T-cell (primary cell): ENCODE results near the gene CALHM2. TPM values are rescaled to one million over a fixed set of nuclear protein-coding genes. Genes with fewer than 3 reads are reported as not detected.
"Not testable (repeated sequence)": the region's sequence is repeated elsewhere in the genome, so short reads cannot be mapped to it uniquely, and the experiment has no call there.

ENCODE experiments used
- ATAC-seq, 4 experiments: fragments of 200-7000 bp in 3 of 4; fragments of 150-1000 bp in 1 of 4; cut with Tn5 transposase; replicated peaks in 1 of 4; 1 replicate in 3 of 4; 2 replicates in 1 of 4; pipeline ENCODE4 v1.10.0; 2021; ENCODE audit warnings: moderate library complexity in 3 of 4, mild to moderate bottlenecking in 2 of 4, moderate number of reproducible peaks in 1 of 4
- CTCF ChIA-PET, 2 donors: fragments of 300-600 bp; sonication (Branson Sonifier 250); formaldehyde crosslinking; loops; one replicate each; lab custom pipeline; 2022; ENCODE audit warnings: antibody characterized with exemption in 2 of 2; lab: Charles Lee
- POLR2A ChIA-PET, 2 donors: fragments of 300-600 bp; sonication (Branson Sonifier 250); formaldehyde crosslinking; loops; one replicate each; lab custom pipeline; 2022; ENCODE audit warnings: antibody characterized with exemption in 2 of 2; lab: Charles Lee
- DNase-seq, 35 experiments: peaks; one replicate each; pipeline versions ENCODE4 v3.0.0 to v3.0.0-alpha.2; 2013 to 2023
- H3K27ac ChIP-seq: one replicate; pipeline ENCODE4 v1.5.1; 2013; ENCODE audit warnings: low read length
- H3K27me3 ChIP-seq, 2 experiments: replicated peaks in 1 of 2; 1 replicate in 1 of 2; 2 replicates in 1 of 2; pipeline versions ENCODE4 v1.6.1 to v1.7.0; 2013; ENCODE audit warnings: low read length in 1 of 2, mixed read lengths in 1 of 2; ENCODE audit not compliant: control insufficient read depth in 2 of 2, insufficient read depth in 2 of 2; ENCODE audit errors: extremely low read depth in 1 of 2
- H3K36me3 ChIP-seq, 2 donors: 1 replicate in 1 of 2; 2 replicates in 1 of 2; pipeline versions ENCODE4 v1.6.1 to v1.7.0; 2013; ENCODE audit warnings: low read length in 1 of 2; ENCODE audit not compliant: control insufficient read depth in 2 of 2, insufficient read depth in 1 of 2; ENCODE audit errors: extremely low read depth in 1 of 2
- H3K4me1 ChIP-seq, 2 experiments: 1 replicate in 1 of 2; 2 replicates in 1 of 2; pipeline versions ENCODE4 v1.6.1 to v1.7.0; 2013; ENCODE audit warnings: low read length in 2 of 2, mixed read lengths in 1 of 2; ENCODE audit not compliant: insufficient read depth in 2 of 2, control insufficient read depth in 1 of 2; ENCODE audit errors: extremely low read depth in 1 of 2
- H3K4me3 ChIP-seq, 2 donors: 1 replicate in 1 of 2; 2 replicates in 1 of 2; pipeline versions ENCODE4 v1.5.1 to v1.7.0; 2013; ENCODE audit warnings: mild to moderate bottlenecking in 2 of 2, low read length in 1 of 2, moderate library complexity in 1 of 2; ENCODE audit not compliant: control insufficient read depth in 1 of 2; ENCODE audit errors: extremely low read depth in 1 of 2
- H3K9me3 ChIP-seq: 2 replicates; pipeline ENCODE4 v1.7.0; 2013
- H3K27ac Mint-ChIP-seq, 2 donors: one replicate each; pipeline ENCODE4 v1.8.0; 2020 to 2021; ENCODE audit warnings: mild to moderate bottlenecking in 2 of 2, mixed read lengths in 2 of 2
- H3K27me3 Mint-ChIP-seq, 2 donors: one replicate each; pipeline ENCODE4 v1.8.0; 2021 to 2022; ENCODE audit warnings: mixed read lengths in 2 of 2
- H3K36me3 Mint-ChIP-seq: one replicate; pipeline ENCODE4 v1.8.0; 2021; ENCODE audit warnings: mixed read lengths
- H3K4me1 Mint-ChIP-seq, 3 donors: one replicate each; pipeline ENCODE4 v1.8.0; 2020 to 2022; ENCODE audit warnings: mixed read lengths in 3 of 3, mild to moderate bottlenecking in 1 of 3
- H3K4me3 Mint-ChIP-seq, 3 donors: one replicate each; pipeline ENCODE4 v1.8.0; 2020 to 2022; ENCODE audit warnings: mild to moderate bottlenecking in 3 of 3, mixed read lengths in 3 of 3, moderate library complexity in 3 of 3
- H3K9me3 Mint-ChIP-seq, 3 donors: one replicate each; pipeline ENCODE4 v1.8.0; 2020 to 2022; ENCODE audit warnings: mixed read lengths in 3 of 3
- WGBS: methylation state at CpG from one replicate; pipeline ENCODE4 v1.1.5; 2013; ENCODE audit warnings: missing lambda C conversion rate; ENCODE audit not compliant: insufficient coverage; 5-methylcytosine and 5-hydroxymethylcytosine counted together
- total RNA-seq, 35 experiments: library from RNA in 6 of 35; stranded (reverse) in 6 of 35; fragments of 120-200 nt in 1 of 35; gene quantifications; one replicate each; pipeline versions ENCODE4 v1.2.1 to v1.2.4 and lab custom pipeline; 2013 to 2026

The CALHM2 gene
- total RNA-seq, 5 donors from 2014 or later (not counting 1 experiment from before 2014, with no cell fraction given): 8.9 to 76.7 (median 46.8) TPM

DNA sequence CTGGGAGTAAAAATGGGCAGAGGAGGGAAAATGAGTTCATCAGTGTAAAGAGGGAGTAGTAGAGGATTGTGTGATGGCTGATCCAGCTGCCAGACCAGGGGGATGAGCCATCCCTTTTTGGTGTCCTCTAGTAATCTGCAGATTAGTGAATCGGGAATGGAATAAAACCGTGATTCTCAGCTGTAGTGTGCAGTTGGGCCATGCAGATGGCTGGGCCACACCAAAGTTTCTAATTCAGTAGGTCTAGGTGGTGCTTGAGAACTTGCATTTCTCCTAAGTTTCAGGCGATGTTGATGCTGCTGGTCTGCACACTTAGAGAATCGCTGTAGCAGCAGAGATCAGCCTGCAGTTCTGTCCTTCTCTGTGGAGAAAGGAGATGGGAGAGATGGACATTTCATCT lies 33.1 kb downstream of the CALHM2 start:
- H3K4me3 ChIP-seq: no peak overlapping the region
- Mint-ChIP-seq H3K27ac (no peak overlapping the region), H3K27me3 (no peaks in the 10 kb centered on the region), H3K4me1 (no peaks in the 10 kb centered on the region), H3K36me3 (peaks cover 78% of the 10 kb centered on the region), H3K4me3 (no peak overlapping the region), H3K9me3 (no peaks in the 10 kb centered on the region)
- no peaks in the 10 kb centered on the region for H3K4me1 ChIP-seq
- H3K27me3 ChIP-seq: no peaks in the 10 kb centered on the region
- 94% methylated on average over 2 of the region's 4 CpGs for WGBS
- no peak for DNase-seq
- ATAC-seq: no peak
- H3K9me3 ChIP-seq: no peaks in the 10 kb centered on the region
- CTCF ChIA-PET: interaction anchor here (0.6 to 6.9 kb wide), 3 partner anchors 60 to 66 kb away, joined by 3 to 54 read pairs (median 5); no protein-coding TSS in a partner anchor
- H3K36me3 ChIP-seq: peaks cover 34 to 84% of the 10 kb centered on the region in 2 donors
- H3K27ac ChIP-seq: no peak overlapping the region
- POLR2A ChIA-PET: interaction anchor here in 1 of 2 donors (0.6 kb wide), 1 partner anchor 66 kb away, joined by 3 read pairs; no protein-coding TSS in a partner anchor

- H3K36me3 Mint-ChIP-seq: peaks cover 73% of the 10 kb centered on the region
- ATAC-seq (no peak), DNase-seq (no peak)
- ChIA-PET CTCF (interaction anchor here (0.6 to 6.9 kb wide), 10 partner anchors 32 to 575 kb away, joined by 3 to 54 read pairs (median 4); no protein-coding TSS in a partner anchor), POLR2A (interaction anchor here in 1 of 2 donors (0.6 kb wide), 1 partner anchor 465 kb away, joined by 6 read pairs; no protein-coding TSS in a partner anchor)
- Histone ChIP-seq H3K9me3 (no peaks in the 10 kb centered on the region), H3K4me1 (no peaks in the 10 kb centered on the region), H3K27me3 (no peaks in the 10 kb centered on the region), H3K27ac (no peak overlapping the region), H3K4me3 (no peak overlapping the region), H3K36me3 (peaks cover 44 to 87% of the 10 kb centered on the region in 2 donors)
- no peaks in the 10 kb centered on the region for H3K27me3 Mint-ChIP-seq
- H3K4me3 Mint-ChIP-seq: no peak overlapping the region
- no peaks in the 10 kb centered on the region for H3K4me1 Mint-ChIP-seq
- 81% methylated on average over 4 of the region's 5 CpGs for WGBS
- no peaks in the 10 kb centered on the region for H3K9me3 Mint-ChIP-seq
- H3K27ac Mint-ChIP-seq: no peak overlapping the region
These were observed 34.6 kb downstream of the CALHM2 start for GRCh38 chr10:103417601-103418000.

- not testable (repeated sequence) for H3K4me1 Mint-ChIP-seq, ATAC-seq, H3K27ac Mint-ChIP-seq, H3K27me3 ChIP-seq, H3K9me3 Mint-ChIP-seq, H3K4me3 Mint-ChIP-seq, H3K4me1 ChIP-seq, H3K4me3 ChIP-seq, H3K27me3 Mint-ChIP-seq, H3K27ac ChIP-seq, DNase-seq, H3K9me3 ChIP-seq
- CTCF ChIA-PET: interaction anchor here (0.6 to 6.9 kb wide), 11 partner anchors 10 to 74 kb away, joined by 3 to 54 read pairs (median 4); no protein-coding TSS in a partner anchor
- H3K36me3 ChIP-seq: peaks cover 43 to 86% of the 10 kb centered on the region in 2 donors
- H3K36me3 Mint-ChIP-seq: peaks cover 68% of the 10 kb centered on the region
- POLR2A ChIA-PET: interaction anchor here in 1 of 2 donors (0.6 kb wide), 1 partner anchor 464 kb away, joined by 6 read pairs; no protein-coding TSS in a partner anchor
- no CpG with 5 or more reads among the region's 5 CpGs for WGBS
These were observed 35.1 kb downstream of the CALHM2 start for GRCh38 chr10:103417148-103417469.

GRCh38 chr10:103416436-103417147 lies 35.6 kb downstream of the CALHM2 start:
- H3K9me3 ChIP-seq: no peaks in the 10 kb centered on the region
- DNase-seq (peak; percentile 18 to 83 (median 53)), ATAC-seq (peak in 1 of 4 experiments; percentile 46)
- H3K36me3 Mint-ChIP-seq: peaks cover 67% of the 10 kb centered on the region
- 87% methylated on average over 4 of the region's 8 CpGs for WGBS
- H3K9me3 Mint-ChIP-seq: no peaks in the 10 kb centered on the region
- CTCF ChIA-PET: interaction anchor here (0.6 to 6.9 kb wide), 15 partner anchors 9 to 226 kb away, joined by 3 to 54 read pairs (median 4); no protein-coding TSS in a partner anchor
- no peaks in the 10 kb centered on the region for H3K4me1 Mint-ChIP-seq
- no peak overlapping the region for H3K27ac Mint-ChIP-seq
- peaks cover 43 to 87% of the 10 kb centered on the region in 2 donors for H3K36me3 ChIP-seq
- H3K27ac ChIP-seq: no peak overlapping the region
- POLR2A ChIA-PET: interaction anchor here in 1 of 2 donors (0.6 kb wide), 1 partner anchor 464 kb away, joined by 6 read pairs; no protein-coding TSS in a partner anchor
- no peak overlapping the region for H3K4me3 ChIP-seq
- H3K4me1 ChIP-seq: no peaks in the 10 kb centered on the region
- no peaks in the 10 kb centered on the region for H3K27me3 Mint-ChIP-seq
- H3K4me3 Mint-ChIP-seq: no peak overlapping the region
- H3K27me3 ChIP-seq: no peaks in the 10 kb centered on the region

DNA sequence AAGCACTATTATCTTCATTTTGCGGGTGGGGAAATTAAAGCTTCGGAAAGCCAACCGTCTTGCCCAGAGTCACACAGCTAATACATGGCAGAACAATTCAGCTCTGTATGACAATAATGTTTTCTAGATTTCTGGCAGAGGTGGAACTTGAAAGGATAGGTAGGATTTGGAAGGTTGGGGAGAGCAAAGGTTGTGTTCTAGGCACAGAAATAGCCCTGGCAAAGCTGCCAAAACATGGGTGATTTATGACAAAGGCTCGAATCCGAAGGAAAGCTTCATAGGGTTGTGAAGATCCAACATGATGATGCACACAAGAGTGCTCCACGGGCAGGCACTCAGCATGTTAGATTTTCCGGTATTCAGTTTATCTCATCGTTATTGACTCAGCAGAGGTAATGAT lies 36.6 kb downstream of the CALHM2 start:
- WGBS: 95% methylated on average over 5 of the region's 8 CpGs
- POLR2A ChIA-PET: no interaction called here

DNA sequence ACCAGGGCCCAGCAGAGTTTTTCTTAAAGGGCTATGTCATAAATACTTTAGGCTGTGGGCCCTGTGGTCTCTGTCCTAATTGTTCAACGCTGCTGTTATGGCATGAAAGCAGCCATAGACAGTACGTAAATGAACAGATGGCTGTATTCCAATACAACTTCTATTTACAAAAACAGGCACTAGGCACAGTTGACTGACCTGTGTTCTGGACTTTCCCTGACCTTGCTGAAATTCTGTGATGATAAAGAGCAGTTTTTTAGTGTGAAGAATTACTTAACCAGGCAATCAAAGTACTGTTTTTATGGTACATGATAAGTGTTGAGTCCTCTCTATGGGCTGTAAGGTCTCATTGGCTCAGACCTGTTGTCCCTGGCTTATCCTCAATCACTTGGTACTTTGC lies 38.6 kb downstream of the CALHM2 start:
- POLR2A ChIA-PET: no interaction called here
- H3K9me3 ChIP-seq: no peaks in the 10 kb centered on the region
- Mint-ChIP-seq H3K4me1 (no peaks in the 10 kb centered on the region), H3K4me3 (no peak overlapping the region), H3K9me3 (no peaks in the 10 kb centered on the region), H3K27ac (no peak overlapping the region), H3K27me3 (no peaks in the 10 kb centered on the region), H3K36me3 (peaks cover 60% of the 10 kb centered on the region)
- WGBS: no CpG with 5 or more reads among the region's 2 CpGs
- no peaks in the 10 kb centered on the region for H3K4me1 ChIP-seq
- no peak overlapping the region for H3K27ac ChIP-seq
- no peaks in the 10 kb centered on the region for H3K27me3 ChIP-seq
- ATAC-seq (no peak), DNase-seq (no peak)
- H3K36me3 ChIP-seq: peaks cover 40 to 83% of the 10 kb centered on the region in 2 donors
- CTCF ChIA-PET: interaction anchor here in 1 of 2 donors (6.9 kb wide), 1 partner anchor 71 kb away, joined by 54 read pairs; no protein-coding TSS in a partner anchor
- no peak overlapping the region for H3K4me3 ChIP-seq

More for the DNA sequence above, 36.6 kb downstream of the CALHM2 start:
- no peak overlapping the region for H3K4me3 ChIP-seq
- ATAC-seq: no peak
- CTCF ChIA-PET: interaction anchor here (0.8 to 6.9 kb wide), 6 partner anchors 20 to 73 kb away, joined by 3 to 54 read pairs (median 4); partner anchors contain the start of gene ATP5MK (in 1 of the 2)
- H3K9me3 Mint-ChIP-seq: no peaks in the 10 kb centered on the region
- H3K27me3 Mint-ChIP-seq: no peaks in the 10 kb centered on the region
- H3K27me3 ChIP-seq: no peaks in the 10 kb centered on the region
- no peak overlapping the region for H3K27ac ChIP-seq
- DNase-seq: no peak
- H3K36me3 Mint-ChIP-seq: peaks cover 63% of the 10 kb centered on the region
- no peak overlapping the region for H3K27ac Mint-ChIP-seq
- no peaks in the 10 kb centered on the region for H3K4me1 Mint-ChIP-seq
- H3K4me3 Mint-ChIP-seq: no peak overlapping the region
- no peaks in the 10 kb centered on the region for H3K9me3 ChIP-seq
- peaks cover 43 to 88% of the 10 kb centered on the region in 2 donors for H3K36me3 ChIP-seq
- no peaks in the 10 kb centered on the region for H3K4me1 ChIP-seq
